HepG2 (cell line): ENCODE results near the gene ATRNL1. TPM values are rescaled to one million over a fixed set of nuclear protein-coding genes. Genes with fewer than 3 reads are reported as not detected.

ENCODE experiments used
- ATAC-seq: fragments of 200-7000 bp; cut with Tn5 transposase; 3 replicates; pipeline ENCODE4 v1.9.1; 2020; ENCODE audit warnings: mild to moderate bottlenecking, moderate library complexity
- BruUV-seq: library from RNA; stranded (reverse); fragments of 400-500 nt; replicated peaks from 2 replicates; lab custom pipeline; 2021; lab: Mats Ljungman, UMichigan
- CTCF ChIA-PET: fragments of 300-600 bp; formaldehyde crosslinking; extraction: SDS; loops from one replicate; lab custom pipeline; 2021; ENCODE audit warnings: low total read pairs, inconsistent platforms, low intra/inter-chr PET ratio; lab: Yijun Ruan, JAX
- POLR2A ChIA-PET: fragments of 350-600 bp; sonication (Branson Sonifier 250); formaldehyde crosslinking; loops from one replicate; lab custom pipeline; 2020; ENCODE audit warnings: antibody characterized with exemption, inconsistent platforms; lab: Yijun Ruan, JAX
- DNase-seq: peaks from one replicate; pipeline ENCODE4 v3.0.0-alpha.2; 2015; ENCODE audit warnings: low spot score
- FAIRE-seq: peaks from 3 replicates; lab custom pipeline; 2011; peaks lifted over from hg19 to GRCh38; lab: Jason Lieb, UNC
- H2AFZ ChIP-seq: one replicate; pipeline ENCODE4 v1.6.1; 2011; ENCODE audit warnings: low read length, inconsistent platforms
- H3K27ac ChIP-seq: fragments of 300-600 bp; 3 replicates; pipeline ENCODE4 v1.8.0; 2011; ENCODE audit warnings: mixed run types, mild to moderate bottlenecking, mixed read lengths, low read length, inconsistent platforms; ENCODE audit not compliant: insufficient read depth; ENCODE audit errors: extremely low read length
- H3K27me3 ChIP-seq, 2 experiments: fragments of 200-600 bp in 1 of 2; 2 replicates in 1 of 2; 3 replicates in 1 of 2; pipeline versions ENCODE4 v1.6.0 to v1.8.0; 2011; ENCODE audit warnings: low read length in 2 of 2, mild to moderate bottlenecking in 2 of 2, moderate library complexity in 2 of 2, inconsistent platforms in 1 of 2; ENCODE audit not compliant: insufficient read depth in 2 of 2, control insufficient read depth in 1 of 2
- H3K36me3 ChIP-seq, 2 experiments: fragments of 200-600 bp in 1 of 2; replicated peaks in 1 of 2; 2 replicates in 1 of 2; 3 replicates in 1 of 2; pipeline versions ENCODE4 v1.5.1 to v1.8.0; 2011; ENCODE audit warnings: low read length in 2 of 2, inconsistent platforms in 1 of 2; ENCODE audit not compliant: insufficient read depth in 2 of 2, control insufficient read depth in 1 of 2
- H3K4me1 ChIP-seq: 2 replicates; pipeline ENCODE4 v1.5.1; 2012; ENCODE audit warnings: low read length, inconsistent platforms; ENCODE audit not compliant: insufficient read depth
- H3K4me2 ChIP-seq: 2 replicates; pipeline ENCODE4 v1.6.0; 2011; ENCODE audit warnings: low read depth, low read length, inconsistent platforms
- H3K4me3 ChIP-seq, 3 experiments: fragments of 200-600 bp in 1 of 3; sonication (generic), shearing (Covaris generic) in 1 of 3; replicated peaks in 1 of 3; 2 replicates each; pipeline ENCODE4 v1.5.1; 2011 to 2016; ENCODE audit warnings: low read length in 3 of 3, inconsistent platforms in 2 of 3, low read depth in 2 of 3, mild to moderate bottlenecking in 2 of 3, control low read depth in 1 of 3, mixed read lengths in 1 of 3; ENCODE audit not compliant: insufficient read depth in 1 of 3
- H3K79me2 ChIP-seq: one replicate; pipeline ENCODE4 v1.6.1; 2011; ENCODE audit warnings: low read length, inconsistent platforms; ENCODE audit not compliant: insufficient read depth
- H3K9ac ChIP-seq: 2 replicates; pipeline ENCODE4 v1.6.0; 2011; ENCODE audit warnings: mild to moderate bottlenecking, low read depth, low read length, inconsistent platforms; ENCODE audit not compliant: insufficient read depth
- H3K9me3 ChIP-seq: 2 replicates; pipeline ENCODE4 v1.5.1; 2012; ENCODE audit warnings: mild to moderate bottlenecking, low read length
- H4K20me1 ChIP-seq: 2 replicates; pipeline ENCODE4 v1.6.0; 2011; ENCODE audit warnings: inconsistent platforms, mild to moderate bottlenecking, low read length, moderate library complexity; ENCODE audit not compliant: insufficient read depth
- EED ChIP-seq: sonication (generic); formaldehyde crosslinking; IDR thresholded peaks from 2 replicates; pipeline ENCODE4 v1.5.0; 2020; ENCODE audit warnings: mild to moderate bottlenecking, missing genetic modification reagents
- ELF1 ChIP-seq: sonication (generic); formaldehyde crosslinking; IDR thresholded peaks from 2 replicates; pipeline ENCODE4 v1.4.0; 2020; ENCODE audit warnings: missing genetic modification reagents
- IRX3 ChIP-seq: sonication (generic); formaldehyde crosslinking; IDR thresholded peaks from 2 replicates; pipeline ENCODE4 v1.8.1; 2023; ENCODE audit warnings: mild to moderate bottlenecking, low read depth, missing genetic modification reagents, borderline replicate concordance
- KLF11 ChIP-seq: IDR thresholded peaks from 2 replicates; pipeline ENCODE4 v1.6.1; 2016; ENCODE audit warnings: missing compliant biosample characterization
- NCOA1 ChIP-seq: sonication (generic); formaldehyde crosslinking; IDR thresholded peaks from 2 replicates; pipeline ENCODE4 v1.9.0; 2021; ENCODE audit warnings: missing genetic modification reagents
- NFYB ChIP-seq: sonication (generic); formaldehyde crosslinking; IDR thresholded peaks from 2 replicates; pipeline ENCODE4 v1.4.0; 2020; ENCODE audit warnings: missing genetic modification reagents
- TOPORS ChIP-seq: sonication (generic); formaldehyde crosslinking; IDR thresholded peaks from 2 replicates; pipeline ENCODE4 v1.8.0; 2023; ENCODE audit warnings: mild to moderate bottlenecking, missing genetic modification reagents
- ZFP37 ChIP-seq: sonication (generic); formaldehyde crosslinking; IDR thresholded peaks from 2 replicates; pipeline ENCODE4 v1.4.0; 2020; ENCODE audit warnings: missing genetic modification reagents, borderline replicate concordance
- ZNF232 ChIP-seq: sonication (generic); formaldehyde crosslinking; IDR thresholded peaks from 2 replicates; pipeline ENCODE4 v1.4.0; 2020; ENCODE audit warnings: missing genetic modification reagents, borderline replicate concordance
- ZNF749 ChIP-seq: sonication (generic); formaldehyde crosslinking; IDR thresholded peaks from 2 replicates; pipeline ENCODE4 v1.8.0; 2022; ENCODE audit warnings: mild to moderate bottlenecking, missing genetic modification reagents, moderate library complexity, borderline replicate concordance
- ZNF773 ChIP-seq: sonication (generic); formaldehyde crosslinking; IDR thresholded peaks from 2 replicates; pipeline ENCODE4 v1.4.0; 2020; ENCODE audit warnings: missing genetic modification reagents, borderline replicate concordance
- ZNF800 ChIP-seq: sonication (generic); formaldehyde crosslinking; IDR thresholded peaks from 2 replicates; pipeline ENCODE4 v1.4.0; 2020; ENCODE audit warnings: missing genetic modification reagents
- ZNF879 ChIP-seq: sonication (generic); formaldehyde crosslinking; IDR thresholded peaks from 2 replicates; pipeline ENCODE4 v1.8.1; 2023; ENCODE audit warnings: missing genetic modification reagents
- WGBS: methylation state at CpG from one replicate; pipeline ENCODE4 v1.1.6; 2017; ENCODE audit warnings: low lambda C conversion rate; 5-methylcytosine and 5-hydroxymethylcytosine counted together
- in situ Hi-C: cut with HindIII; loops from 2 replicates; pipeline ENCODE4 v1.10.0; 2017; ENCODE audit warnings: low pct_unique_long_range_greater_than_20kb; ENCODE audit not compliant: extremely low pct_ligation_motif_present
- intact Hi-C: fragments of 100-400 bp; cut with micrococcal nuclease; formaldehyde crosslinking; loops from one replicate; pipeline ENCODE4 v1.10.0; 2022; ENCODE audit not compliant: unreplicated experiment
- polyA plus RNA-seq, 8 experiments: library from polyadenylated mRNA; depleted of rRNA in 3 of 8; stranded (reverse) in 7 of 8; unstranded in 1 of 8; fragments of >200 nt; fragmentation: Illumina TruSeq in 4 of 8; extraction: Trizol in 4 of 8; gene quantifications; 2 replicates each; pipeline versions ENCODE4 v1.2.1 to v1.2.3, GENCODE V29; 2011 to 2016; ENCODE audit warnings: low read depth in 4 of 8, missing spikeins in 1 of 8, mixed read lengths in 1 of 8; ENCODE audit not compliant: insufficient read depth in 1 of 8
- total RNA-seq, 5 experiments: library from RNA; depleted of rRNA; stranded (reverse); fragments of >200 nt; fragmentation: Illumina TruSeq; extraction: Trizol; gene quantifications; 2 replicates each; pipeline ENCODE4 v1.2.3, GENCODE V29; 2016; ENCODE audit warnings: low read depth in 1 of 5
- TF ChIP-seq, protein P1 (sequence below): sonication (generic); formaldehyde crosslinking; IDR thresholded peaks from 2 replicates; pipeline ENCODE4 v1.8.0; 2022; ENCODE audit warnings: mild to moderate bottlenecking, missing genetic modification reagents
- TF ChIP-seq, protein P2 (sequence below), 2 experiments: IDR thresholded peaks; 2 replicates each; pipeline ENCODE4 v1.6.1; 2011 to 2012; ENCODE audit warnings: low read length in 2 of 2, borderline replicate concordance in 1 of 2, low read depth in 1 of 2, mild to moderate bottlenecking in 1 of 2, moderate library complexity in 1 of 2

The ATRNL1 gene
- total and polyA plus RNA-seq, 2 of the 13 experiments (the other 11 are each of a cell fraction or from before 2014, with no cell fraction given) = 0.04 TPM; not detected in 1

GRCh38 chr10:115944538-115944937 lies 851.4 kb downstream of the ATRNL1 start (continued):
- TF ChIP-seq ZFP37 (CRISPR knock-in tag) = no peak

DNA sequence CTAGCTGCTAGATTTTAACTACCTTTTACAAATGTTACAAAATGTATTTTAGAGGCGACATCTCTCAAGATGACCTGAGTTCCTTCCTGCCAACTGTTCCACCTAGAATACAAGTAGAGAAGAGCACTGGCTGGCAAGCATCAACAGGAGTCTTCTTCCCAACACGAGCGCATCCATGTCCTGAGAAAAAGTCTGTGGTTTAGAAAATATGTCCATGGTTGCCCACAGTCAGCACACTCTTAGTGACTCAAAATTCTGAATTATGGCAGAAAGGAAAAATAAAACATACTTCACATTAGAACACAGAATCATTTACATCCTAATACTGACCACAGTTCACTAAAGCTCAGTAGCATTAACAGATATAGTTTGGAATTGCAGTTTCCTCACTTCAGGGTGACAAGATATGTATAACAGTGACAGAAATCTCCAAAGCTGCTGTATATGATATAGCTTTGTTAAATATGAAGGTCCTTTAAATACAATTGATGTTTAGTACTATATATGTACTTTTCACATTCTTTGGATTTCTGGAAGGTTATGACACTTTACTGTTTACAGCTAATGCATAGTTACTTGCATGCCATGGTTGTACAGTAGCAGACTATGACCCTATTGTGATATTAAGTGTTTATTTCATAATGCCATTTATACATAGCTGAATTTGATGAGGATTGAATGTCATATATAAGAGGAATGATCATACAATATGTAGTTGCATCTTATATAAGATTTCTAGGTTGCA lies 852.7 kb downstream of the ATRNL1 start:
- in situ Hi-C loops (no loop called here), intact Hi-C loops (no loop called here)
- no peak overlapping the region for H3K4me2 ChIP-seq
- FAIRE-seq (no peak), ATAC-seq (no peak), DNase-seq (no peak)
- no peaks in the 10 kb centered on the region; a peak in 1 of 5 replicates for H3K27me3 ChIP-seq
- no peaks in the 10 kb centered on the region for H4K20me1 ChIP-seq
- H3K4me3 ChIP-seq = no peak overlapping the region
- H3K9me3 ChIP-seq = no peaks in the 10 kb centered on the region
- H3K27ac ChIP-seq = no peak overlapping the region
- TF ChIP-seq ZNF879 = no peak
- TF ChIP-seq ZNF749 (CRISPR knock-in tag) = no peak
- no peak for TF ChIP-seq TOPORS
- TF ChIP-seq ELF1 (CRISPR knock-in tag) = no peak
- no peak for TF ChIP-seq EED (CRISPR knock-in tag)
- no peak for TF ChIP-seq ZNF800 (CRISPR knock-in tag)
- no peak for TF ChIP-seq NCOA1
- no peak for TF ChIP-seq NFYB (CRISPR knock-in tag)
- no peak for TF ChIP-seq KLF11 (CRISPR knock-in tag)
- TF ChIP-seq, protein P1, sequence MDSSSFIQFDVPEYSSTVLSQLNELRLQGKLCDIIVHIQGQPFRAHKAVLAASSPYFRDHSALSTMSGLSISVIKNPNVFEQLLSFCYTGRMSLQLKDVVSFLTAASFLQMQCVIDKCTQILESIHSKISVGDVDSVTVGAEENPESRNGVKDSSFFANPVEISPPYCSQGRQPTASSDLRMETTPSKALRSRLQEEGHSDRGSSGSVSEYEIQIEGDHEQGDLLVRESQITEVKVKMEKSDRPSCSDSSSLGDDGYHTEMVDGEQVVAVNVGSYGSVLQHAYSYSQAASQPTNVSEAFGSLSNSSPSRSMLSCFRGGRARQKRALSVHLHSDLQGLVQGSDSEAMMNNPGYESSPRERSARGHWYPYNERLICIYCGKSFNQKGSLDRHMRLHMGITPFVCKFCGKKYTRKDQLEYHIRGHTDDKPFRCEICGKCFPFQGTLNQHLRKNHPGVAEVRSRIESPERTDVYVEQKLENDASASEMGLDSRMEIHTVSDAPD (CRISPR knock-in tag) = no peak
- TF ChIP-seq IRX3 (CRISPR knock-in tag) = no peak
- TF ChIP-seq ZNF773 = no peak
- TF ChIP-seq, protein P2, sequence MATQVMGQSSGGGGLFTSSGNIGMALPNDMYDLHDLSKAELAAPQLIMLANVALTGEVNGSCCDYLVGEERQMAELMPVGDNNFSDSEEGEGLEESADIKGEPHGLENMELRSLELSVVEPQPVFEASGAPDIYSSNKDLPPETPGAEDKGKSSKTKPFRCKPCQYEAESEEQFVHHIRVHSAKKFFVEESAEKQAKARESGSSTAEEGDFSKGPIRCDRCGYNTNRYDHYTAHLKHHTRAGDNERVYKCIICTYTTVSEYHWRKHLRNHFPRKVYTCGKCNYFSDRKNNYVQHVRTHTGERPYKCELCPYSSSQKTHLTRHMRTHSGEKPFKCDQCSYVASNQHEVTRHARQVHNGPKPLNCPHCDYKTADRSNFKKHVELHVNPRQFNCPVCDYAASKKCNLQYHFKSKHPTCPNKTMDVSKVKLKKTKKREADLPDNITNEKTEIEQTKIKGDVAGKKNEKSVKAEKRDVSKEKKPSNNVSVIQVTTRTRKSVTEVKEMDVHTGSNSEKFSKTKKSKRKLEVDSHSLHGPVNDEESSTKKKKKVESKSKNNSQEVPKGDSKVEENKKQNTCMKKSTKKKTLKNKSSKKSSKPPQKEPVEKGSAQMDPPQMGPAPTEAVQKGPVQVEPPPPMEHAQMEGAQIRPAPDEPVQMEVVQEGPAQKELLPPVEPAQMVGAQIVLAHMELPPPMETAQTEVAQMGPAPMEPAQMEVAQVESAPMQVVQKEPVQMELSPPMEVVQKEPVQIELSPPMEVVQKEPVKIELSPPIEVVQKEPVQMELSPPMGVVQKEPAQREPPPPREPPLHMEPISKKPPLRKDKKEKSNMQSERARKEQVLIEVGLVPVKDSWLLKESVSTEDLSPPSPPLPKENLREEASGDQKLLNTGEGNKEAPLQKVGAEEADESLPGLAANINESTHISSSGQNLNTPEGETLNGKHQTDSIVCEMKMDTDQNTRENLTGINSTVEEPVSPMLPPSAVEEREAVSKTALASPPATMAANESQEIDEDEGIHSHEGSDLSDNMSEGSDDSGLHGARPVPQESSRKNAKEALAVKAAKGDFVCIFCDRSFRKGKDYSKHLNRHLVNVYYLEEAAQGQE (IDR thresholded peaks at IDR 0.05; ENCODE audit: borderline replicate concordance in 1 of 2, low read depth in 1 of 2, low read length in 2 of 2) = no peak
- TF ChIP-seq ZNF232 (CRISPR knock-in tag) = no peak
- H3K4me1 ChIP-seq = no peaks in the 10 kb centered on the region
- no peak overlapping the region for H3K9ac ChIP-seq
- H3K79me2 ChIP-seq = no peaks in the 10 kb centered on the region
- 25% methylated on average over 3 of the region's 3 CpGs for WGBS
- no peaks in the 10 kb centered on the region for H3K36me3 ChIP-seq
- no peak overlapping the region for H2AFZ ChIP-seq
- POLR2A ChIA-PET = no interaction called here
- CTCF ChIA-PET = no interaction called here
- BruUV-seq = no TSS peak
